ENCODE results near the gene CACNA1E.

Gene CACNA1E

DNA sequence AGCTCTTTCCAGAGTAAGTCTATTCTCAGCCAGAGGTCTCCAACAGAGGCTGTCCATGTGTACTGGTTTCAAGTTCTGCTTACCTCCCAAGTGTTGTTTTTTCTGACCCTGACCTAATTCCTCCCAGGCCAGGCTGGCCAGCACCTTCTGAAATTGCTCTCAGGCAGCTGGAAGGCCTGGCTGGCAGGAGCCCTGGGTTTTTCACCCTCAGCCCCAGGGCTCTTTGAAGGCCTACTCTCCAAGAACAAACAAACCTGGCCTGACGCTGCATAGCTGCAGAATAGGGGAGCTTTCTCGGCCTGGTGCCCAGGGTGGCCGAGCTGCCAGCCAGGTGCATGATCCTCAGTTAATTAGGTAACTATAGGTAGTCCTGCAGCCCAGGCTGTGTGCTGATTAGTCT, 147.5 kb downstream of the CACNA1E start:
- DNase-seq (ENCODE audit: low spot score) (no peak), FAIRE-seq (no peak)

- FAIRE-seq (no peak), DNase-seq (ENCODE audit: low spot score) (no peak)
Measured at GRCh38 chr1:181632492-181632891, 149.2 kb downstream of the CACNA1E start.

DNA sequence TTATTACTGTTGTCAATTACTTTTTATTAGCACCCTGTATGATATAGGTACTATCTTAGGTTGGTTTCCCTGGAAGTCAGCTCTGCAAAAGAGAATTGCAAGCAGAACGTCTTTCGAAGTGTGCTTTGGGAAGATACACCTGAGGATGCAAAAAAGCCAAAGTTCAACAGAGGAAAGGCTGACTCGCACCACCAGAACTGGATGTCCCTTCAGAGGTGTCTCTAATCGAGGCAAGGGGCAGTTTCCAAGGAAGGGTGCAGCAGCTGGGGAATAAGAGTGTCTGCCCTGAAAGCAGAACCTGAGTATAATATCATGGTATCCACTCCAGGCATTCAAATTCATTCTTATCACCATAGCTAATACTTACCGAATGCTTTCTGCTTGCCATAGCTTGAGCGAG, 149.6 kb downstream of the CACNA1E start:
- FAIRE-seq, result no peak
- DNase-seq (ENCODE audit: low spot score), result no peak

GRCh38 chr1:181635110-181635509, 151.8 kb downstream of the CACNA1E start:
- DNase-seq (ENCODE audit: low spot score) (no peak), FAIRE-seq (no peak)

DNA sequence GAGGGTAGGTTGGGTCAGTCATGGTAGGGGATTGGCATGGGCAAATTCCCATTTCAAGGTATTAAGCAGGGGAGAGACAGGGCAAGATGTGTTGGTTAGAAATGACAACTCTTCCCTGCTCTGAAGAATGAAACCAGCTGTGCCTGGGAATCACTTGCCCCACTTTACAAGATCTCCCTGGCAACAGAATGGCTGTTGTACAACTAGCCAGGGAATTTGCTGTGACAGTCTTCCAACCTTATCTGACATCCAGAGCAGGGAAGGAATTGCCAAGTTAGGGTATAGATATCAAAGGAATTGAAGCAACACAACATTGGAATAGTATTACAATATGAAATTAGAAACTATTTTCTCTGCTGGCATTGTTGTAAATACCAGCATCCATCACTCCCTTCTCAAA, 154.7 kb downstream of the CACNA1E start:
- DNase-seq (ENCODE audit: low spot score) (no peak), FAIRE-seq (no peak)

- DNase-seq (ENCODE audit: low spot score) (no peak), FAIRE-seq (no peak)
Measured at GRCh38 chr1:181640956-181641355, 157.6 kb downstream of the CACNA1E start.

- FAIRE-seq (no peak), DNase-seq (ENCODE audit: low spot score) (no peak)
Measured at GRCh38 chr1:181643631-181644030, 160.3 kb downstream of the CACNA1E start.

DNA sequence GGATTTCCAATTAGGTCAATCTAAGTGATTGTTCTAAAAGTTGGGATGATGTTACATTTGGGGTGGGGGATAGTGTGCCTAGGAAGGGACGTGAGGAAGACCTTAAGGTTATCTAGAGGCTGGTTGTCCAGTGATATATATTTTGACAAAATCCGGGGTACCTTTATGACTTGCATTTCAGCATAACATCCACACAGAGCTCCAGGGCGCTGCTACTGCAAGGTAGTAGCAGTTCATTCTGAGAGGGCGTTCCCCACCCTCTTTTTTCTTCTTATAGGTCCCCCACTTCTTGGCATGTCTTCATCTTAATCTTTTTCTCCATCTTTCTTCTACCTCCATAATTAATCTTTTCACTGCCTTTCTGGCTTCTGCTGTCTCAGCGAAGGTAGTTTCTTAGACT, 161.9 kb downstream of the CACNA1E start:
- FAIRE-seq (no peak), DNase-seq (ENCODE audit: low spot score) (no peak)

DNA sequence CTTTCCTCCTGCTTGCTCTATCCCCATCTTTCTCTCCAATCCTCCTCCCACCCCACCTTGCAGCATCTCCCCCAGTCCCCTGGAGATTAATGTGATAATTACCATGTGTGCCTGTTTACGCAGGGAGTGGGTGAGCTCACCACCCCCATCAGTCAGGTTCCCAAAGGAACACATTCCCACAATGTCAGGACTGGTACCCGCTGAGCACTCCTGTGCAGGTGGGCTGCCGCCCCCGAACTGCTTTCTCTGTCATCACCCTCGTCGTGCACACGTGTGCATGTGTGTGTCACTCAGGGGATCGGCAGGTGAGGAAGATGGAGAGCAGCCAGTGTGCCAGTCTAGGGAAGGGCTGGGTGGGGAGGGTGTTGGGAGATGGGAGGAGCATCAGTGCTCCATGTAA, 163.4 kb downstream of the CACNA1E start:
- FAIRE-seq, result no peak
- no peak for DNase-seq (ENCODE audit: low spot score)

GRCh38 chr1:181647314-181648035, 164.2 kb downstream of the CACNA1E start:
- no peak for DNase-seq (ENCODE audit: low spot score)
- no peak for FAIRE-seq

GRCh38 chr1:181651276-181651675, 168.0 kb downstream of the CACNA1E start:
- no peak for DNase-seq (ENCODE audit: low spot score)
- FAIRE-seq, result no peak

DNA sequence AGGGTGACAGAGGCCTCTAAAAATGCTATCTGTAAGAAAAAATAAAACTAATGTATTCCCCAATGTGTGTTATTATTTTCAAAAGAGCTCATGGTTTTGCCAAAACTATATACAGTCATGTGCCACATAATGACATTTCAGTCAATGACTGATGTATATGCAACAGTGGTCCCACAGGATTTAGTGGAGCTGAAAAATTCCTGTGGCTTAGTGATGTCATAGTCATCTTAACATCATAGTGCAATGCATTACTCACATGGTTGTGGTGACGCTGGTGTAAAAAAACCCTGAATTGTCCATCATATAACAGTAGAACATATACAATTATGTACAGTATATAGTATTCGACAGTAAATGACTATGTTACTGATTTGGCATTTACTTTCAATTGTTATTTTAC, 172.4 kb downstream of the CACNA1E start:
- FAIRE-seq (no peak), DNase-seq (ENCODE audit: low spot score) (no peak)

DNA sequence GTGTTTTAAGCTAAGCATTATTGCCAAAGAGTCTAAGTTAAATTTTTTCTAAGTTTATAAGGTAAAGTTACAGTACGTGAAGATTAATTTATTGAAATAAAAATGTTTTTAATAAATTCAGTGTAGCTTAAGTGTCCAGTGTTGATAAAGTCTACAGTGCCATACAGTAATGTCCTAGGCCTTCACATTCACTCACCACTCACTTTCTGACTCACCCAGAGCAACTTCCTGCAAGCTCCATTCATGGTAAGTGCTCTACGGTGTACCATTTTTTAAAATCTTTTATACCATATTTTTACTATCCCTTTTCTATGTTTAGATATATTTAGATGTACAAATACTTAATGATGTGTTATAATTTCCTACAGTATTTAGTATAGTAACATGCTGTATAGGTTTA, 173.2 kb downstream of the CACNA1E start:
- no peak for FAIRE-seq
- DNase-seq (ENCODE audit: low spot score), result no peak

- no peak for DNase-seq (ENCODE audit: low spot score)
- FAIRE-seq, result no peak
Measured at GRCh38 chr1:181658581-181658980, 175.3 kb downstream of the CACNA1E start.

DNA sequence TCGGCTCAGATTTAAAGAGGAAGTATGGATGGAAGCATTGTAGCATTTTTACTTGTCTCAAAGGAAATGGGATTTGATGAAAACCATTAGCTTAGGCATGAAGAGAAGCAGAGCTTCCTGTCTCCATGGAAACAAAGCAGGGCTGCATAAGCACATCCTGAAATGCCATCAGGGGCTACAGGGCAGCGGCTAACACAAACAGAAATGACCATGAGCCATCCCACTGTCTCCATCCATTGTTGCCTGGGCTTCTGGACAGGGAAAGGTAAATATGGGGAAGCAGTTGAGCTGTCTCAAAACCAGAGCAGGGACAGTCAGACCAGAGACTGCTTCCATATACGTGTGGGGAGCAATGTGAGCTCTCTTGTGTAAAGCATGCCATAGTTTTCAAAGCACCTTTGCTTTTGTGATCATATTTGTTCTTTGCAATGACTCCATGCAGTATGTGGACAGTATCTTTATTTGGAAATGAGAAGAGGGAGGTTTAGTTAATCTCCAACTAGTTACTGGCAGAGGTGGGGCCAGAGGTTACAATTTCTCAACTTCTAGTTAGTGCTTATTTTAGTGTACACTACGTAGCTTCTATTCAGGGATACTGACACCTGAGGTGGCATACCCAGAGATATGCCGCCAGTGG, 176.1 kb downstream of the CACNA1E start:
- FAIRE-seq, result no peak
- no peak for DNase-seq (ENCODE audit: low spot score)

DNA sequence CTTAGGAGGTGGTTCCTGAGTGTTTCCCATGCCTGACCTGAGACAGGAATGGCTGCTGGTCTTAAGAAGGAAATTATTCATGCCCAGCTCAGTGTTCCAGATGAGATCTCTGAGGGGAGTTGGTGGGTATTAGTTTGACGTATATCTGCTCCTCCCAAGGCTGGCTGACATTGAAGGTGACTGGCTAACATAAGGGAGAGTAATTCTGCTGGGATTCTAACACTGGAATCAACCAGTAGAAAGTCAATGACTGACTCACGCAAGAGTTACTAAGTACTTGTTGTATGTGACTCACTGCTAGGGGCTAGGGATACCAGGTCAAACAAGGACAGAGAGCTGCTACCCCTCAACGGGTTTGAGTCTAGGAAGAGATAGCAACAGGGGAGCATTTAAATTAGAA, 177.3 kb downstream of the CACNA1E start:
- no peak for FAIRE-seq
- no peak for DNase-seq (ENCODE audit: low spot score)

DNA sequence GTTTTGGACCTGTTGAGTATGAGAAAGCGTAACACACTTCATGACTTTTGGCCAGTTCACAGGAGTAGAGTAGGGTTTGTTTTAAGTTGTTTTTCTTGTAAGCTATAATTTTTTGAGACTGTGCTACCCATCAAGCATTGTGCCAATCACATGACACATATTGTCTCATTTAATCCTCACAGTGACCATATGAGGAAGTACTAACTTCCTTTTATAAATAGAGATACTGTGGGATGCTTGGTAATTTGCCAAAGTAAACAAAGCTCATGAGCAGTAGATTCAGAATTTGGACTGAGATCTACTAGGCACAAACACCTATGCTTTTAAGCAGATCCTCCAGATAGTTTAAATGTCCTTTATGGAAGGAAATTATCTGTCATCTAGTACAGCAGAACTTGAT, 178.3 kb downstream of the CACNA1E start:
- no peak for DNase-seq (ENCODE audit: low spot score)
- FAIRE-seq, result no peak

GRCh38 chr1:181662606-181663005, 179.3 kb downstream of the CACNA1E start:
- FAIRE-seq, result no peak
- DNase-seq (ENCODE audit: low spot score), result no peak

DNA sequence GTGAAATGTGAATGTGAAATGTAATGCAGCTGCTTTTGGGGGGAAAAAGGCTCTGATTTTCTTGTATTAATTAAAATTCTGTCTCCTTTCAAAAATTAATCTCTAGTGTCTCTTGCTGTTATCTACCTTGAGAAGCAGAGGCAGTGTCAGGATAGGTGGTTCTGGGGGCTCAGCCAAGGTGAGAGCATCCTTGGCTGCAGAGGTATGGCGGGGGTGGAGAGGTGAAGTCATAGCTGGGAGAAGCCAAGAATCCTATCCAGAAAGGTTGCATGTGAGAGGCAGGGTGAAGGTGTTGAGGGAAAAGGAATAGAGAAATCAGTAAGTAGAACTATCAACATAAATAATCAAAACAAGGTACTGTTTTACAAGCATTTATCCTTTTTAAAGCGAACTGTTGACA, 181.2 kb downstream of the CACNA1E start:
- FAIRE-seq (no peak), DNase-seq (ENCODE audit: low spot score) (no peak)

DNA sequence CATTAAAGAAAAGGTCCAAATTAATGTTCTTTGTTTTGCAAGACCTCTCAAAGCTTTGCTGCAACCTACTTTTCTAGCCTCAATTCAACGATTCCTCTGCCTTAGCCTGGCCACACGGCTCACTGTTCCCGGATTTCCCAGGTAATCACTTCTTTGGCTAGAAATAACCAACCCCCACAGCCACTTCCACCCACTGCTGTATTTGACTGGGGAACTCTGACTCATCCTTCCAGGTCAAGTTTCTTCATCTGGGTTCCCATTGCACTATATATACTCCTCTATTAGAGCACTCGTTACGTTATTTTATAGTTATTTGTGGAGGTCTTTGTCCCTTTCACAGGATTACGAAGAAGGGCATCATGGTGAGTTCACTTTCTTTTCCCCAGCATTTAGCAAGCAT, 185.9 kb downstream of the CACNA1E start:
- DNase-seq (ENCODE audit: low spot score) (peak; percentile 42), FAIRE-seq (no peak)

- FAIRE-seq (no peak), DNase-seq (ENCODE audit: low spot score) (no peak)
Measured at GRCh38 chr1:181674617-181675016, 191.3 kb downstream of the CACNA1E start.

DNA sequence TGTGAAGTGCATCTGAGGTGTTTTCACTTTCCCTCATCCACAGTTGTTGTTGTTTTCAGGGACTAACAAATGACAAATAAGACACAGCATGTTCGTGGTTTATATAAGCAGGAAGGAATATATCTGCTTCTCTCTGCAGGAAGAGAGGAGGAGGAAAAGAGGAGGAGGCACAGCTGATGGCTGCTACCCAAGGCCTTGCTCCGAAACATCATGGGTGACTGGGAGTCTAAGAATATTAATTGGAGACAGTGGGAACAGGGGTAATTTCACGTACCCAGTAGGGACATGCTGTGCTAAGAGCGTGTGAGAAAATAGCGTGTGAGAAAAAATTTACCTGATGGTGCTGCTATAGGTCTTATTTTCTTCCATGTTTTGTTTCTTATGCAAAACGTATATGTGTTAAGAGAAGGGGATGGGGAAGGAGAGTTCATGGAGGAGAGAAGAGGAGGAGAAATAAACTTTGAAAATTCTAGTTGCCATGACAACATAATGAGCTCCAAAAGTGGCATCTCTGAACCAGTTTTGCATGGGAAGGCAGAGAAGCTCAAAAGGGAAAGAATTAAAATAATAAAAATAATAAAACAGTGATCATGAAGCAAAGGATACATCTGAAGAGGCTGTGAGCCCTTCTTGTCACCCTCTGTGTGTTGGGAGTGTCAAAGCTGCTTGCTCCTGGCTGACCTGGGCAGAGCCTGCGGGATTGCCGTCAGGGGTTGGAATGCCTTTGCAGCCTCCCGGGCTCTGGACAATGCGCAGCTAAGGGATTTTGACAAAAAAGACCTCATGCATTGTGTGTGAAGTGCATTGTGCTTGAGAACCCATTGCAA, 192.0 kb downstream of the CACNA1E start:
- DNase-seq (ENCODE audit: low spot score) (no peak), FAIRE-seq (no peak)

GRCh38 chr1:181675918-181676190, 192.5 kb downstream of the CACNA1E start:
- DNase-seq (ENCODE audit: low spot score), result no peak
- FAIRE-seq, result no peak

All from urothelium cell line (cell line).